SIG-M5 (cell line): ENCODE measurements around the gene NIP7.
"Not testable (repeated sequence)": the region's sequence is repeated elsewhere in the genome, so short reads cannot be mapped to it uniquely, and the experiment has no call there.

Source experiments
- DNase-seq: peaks from one replicate; lab custom pipeline; 2025; lab: John Stamatoyannopoulos, UW

Gene NIP7

DNA sequence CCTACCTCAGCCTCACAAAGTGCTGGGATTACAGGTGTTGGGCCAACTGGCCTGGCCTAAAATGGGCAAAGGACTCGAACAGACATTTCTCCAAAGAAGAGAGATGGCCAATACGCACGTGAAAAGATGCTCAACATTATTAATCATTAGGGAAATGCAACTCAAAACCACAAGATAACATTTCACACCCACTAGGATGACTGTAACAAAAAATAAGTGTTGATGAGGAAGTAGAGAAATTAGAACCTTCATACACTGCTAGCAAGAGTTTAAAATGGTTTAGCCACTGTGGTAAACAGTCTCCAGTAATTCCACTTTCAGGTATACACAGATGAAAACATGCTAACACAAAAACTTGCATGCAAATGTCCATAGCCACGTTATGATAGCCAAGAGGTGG, 6.4 kb downstream of the NIP7 start:
- no peak for DNase-seq

DNA sequence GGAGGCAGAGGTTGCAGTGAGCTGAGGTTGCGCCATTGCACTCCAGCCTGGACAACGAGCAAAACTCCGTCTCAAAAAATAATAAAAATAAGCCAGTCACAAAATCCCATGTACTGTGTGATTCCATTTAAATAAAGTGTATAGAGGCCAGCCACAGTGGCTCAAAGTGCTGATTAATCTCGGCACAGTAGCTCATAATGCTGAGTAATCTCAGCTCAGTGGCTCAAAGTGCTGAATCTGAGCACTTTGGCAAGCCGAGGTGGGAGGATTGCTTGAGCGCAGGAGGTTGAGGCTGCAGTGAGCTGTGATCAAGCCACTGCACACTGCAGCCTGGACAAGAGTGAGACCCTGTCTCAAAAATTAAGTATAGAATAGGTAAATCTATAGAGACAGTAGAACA, 7.1 kb downstream of the NIP7 start:
- DNase-seq = no peak

DNA sequence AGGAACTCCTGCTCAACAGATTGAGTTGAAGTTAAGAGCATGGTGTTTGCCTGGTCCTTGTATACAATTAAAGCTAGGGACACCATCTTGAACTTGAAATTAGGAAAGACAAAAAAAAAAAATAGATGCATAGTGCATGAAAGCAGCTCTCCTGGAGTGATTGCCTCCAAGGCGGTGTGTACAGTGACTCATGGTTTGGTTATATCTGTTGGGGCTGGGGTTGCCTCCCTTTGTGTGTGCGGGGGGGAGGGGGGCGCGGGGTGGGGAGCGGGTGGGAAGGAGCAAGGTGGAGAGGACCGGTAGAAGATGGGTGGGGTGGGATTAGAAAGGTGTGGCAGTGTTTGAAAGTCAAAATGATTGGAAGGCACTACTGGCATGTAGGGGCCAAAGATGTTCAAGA, 8.7 kb downstream of the NIP7 start:
- no peak for DNase-seq

DNA sequence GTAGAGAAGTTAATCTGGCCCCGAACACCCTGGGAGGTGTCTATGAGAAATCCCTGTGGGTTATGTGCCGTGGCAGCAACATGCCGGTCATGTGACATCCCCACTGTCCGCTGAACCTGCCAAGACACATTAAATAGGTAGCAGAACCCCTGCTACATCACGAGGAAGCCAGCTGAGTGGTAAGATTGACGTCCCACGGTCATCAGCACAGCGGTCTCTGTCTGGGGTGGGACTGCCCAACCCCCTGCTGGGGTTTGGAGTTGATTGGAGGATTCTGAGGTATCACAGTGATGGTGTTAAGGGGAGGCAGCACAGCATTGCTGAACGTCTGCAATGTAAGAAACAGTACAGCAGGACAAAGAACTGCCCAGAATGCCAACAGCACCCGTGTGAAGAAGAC, 10.0 kb downstream of the NIP7 start:
- no peak for DNase-seq

DNA sequence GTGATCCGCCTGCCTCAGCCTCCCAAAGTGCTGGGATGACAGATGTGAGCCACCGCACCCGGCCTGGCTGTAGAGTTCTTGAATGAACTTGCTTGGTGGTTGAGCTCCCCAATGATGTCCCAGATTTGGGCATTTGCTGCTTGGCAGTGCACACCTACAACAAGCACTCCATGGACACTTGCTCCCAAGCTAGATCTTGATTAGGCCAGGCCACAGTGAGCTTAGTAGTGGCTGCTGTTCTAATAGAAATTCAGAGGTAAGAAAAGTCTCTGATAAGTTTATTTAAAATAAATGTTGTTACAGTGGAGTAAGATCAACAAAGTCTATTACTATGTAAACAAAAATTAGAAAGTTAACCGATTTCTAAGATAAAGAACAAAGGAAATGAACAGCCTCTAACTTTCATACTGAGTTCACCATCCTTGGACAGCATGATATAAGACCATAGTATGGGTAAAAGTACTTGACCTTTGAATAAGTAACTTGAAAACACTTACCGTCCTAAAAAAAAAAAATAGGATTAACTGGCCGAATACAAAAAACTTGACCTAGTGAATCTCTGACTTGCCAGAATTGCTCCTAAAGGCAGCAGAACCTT, 11.1 kb downstream of the NIP7 start:
- no peak for DNase-seq

DNA sequence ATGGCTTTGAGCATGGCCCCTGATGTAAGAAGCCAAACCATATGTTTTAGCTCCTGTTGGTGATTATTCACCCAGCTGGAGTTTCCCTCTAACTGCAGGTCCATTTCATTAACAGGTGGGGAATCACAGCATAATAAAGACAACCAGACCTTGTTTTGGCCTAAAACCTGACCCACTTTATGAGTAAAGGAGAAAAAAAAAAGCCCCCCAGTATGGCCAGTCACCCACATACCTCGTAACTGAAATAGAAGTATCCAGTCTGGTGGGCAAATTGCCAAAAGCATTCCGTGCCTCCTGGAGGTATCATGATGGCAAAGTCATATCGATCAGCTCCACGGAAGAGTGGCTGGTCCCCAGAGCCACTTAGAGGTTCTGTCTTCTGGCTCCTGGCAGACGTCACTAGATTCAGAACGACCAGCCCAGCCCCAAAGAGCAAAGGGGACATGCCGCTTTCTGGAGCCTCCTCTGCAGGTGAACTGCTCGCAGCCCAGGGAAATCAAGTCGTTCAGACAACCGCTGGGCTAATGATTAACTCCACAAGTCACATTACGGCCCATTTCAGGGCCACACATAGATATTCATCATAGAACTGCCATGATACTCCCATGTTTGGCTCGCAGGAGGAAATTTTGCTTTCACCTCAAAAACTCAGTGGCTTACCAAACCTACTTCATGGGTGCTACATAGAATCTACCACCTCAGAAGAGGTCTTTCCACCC, 11.9 kb downstream of the NIP7 start, which contains the start of gene TMED6:
Gene TMED6, minus strand, starts transcription at position 478 of the 719 bp plus-strand sequence. Its CDS starts 33 bp downstream, at position 445.
- DNase-seq = no peak

DNA sequence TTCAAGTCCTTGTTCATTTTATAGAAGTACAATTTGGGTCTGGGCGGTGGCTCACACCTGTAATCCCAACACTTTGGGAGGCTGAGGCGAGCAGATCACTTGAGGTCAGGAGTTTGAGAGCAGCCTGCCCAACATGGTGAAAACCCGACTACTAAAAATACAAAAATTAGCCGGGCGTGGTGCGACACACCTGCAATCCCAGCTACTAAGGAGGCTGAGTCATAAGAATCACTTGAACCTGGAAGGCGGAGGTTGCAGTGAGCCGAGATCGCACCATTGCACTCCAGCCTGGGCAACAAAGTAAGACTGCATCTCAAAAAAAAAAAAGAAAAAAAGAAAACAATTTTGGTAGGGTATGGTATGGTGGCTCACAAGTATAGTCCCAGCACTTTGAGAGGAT, 20.5 kb downstream of the NIP7 start:
- DNase-seq = not testable (repeated sequence)

DNA sequence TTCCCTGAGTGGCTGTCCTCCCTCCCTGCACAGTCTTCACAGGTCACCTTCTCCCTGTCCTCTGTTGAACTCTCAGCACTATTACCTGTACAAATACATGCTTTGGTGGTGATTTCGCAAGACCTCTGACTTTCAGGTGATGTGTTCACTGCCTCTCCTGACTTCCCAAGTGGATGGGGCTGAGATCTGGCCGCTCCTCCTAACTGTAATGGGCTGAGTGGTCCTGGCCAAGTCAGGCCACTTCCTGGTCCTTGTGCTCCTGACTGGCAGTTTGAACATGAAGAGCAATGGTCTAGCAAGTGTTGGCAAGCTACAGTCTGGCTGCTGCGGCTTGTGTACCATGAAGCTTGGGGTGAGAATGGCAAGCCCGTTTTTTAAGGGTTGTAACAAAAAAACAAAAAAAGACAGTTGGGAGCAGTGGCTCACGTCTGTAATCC, 23.7 kb downstream of the NIP7 start:
- DNase-seq = no peak

DNA sequence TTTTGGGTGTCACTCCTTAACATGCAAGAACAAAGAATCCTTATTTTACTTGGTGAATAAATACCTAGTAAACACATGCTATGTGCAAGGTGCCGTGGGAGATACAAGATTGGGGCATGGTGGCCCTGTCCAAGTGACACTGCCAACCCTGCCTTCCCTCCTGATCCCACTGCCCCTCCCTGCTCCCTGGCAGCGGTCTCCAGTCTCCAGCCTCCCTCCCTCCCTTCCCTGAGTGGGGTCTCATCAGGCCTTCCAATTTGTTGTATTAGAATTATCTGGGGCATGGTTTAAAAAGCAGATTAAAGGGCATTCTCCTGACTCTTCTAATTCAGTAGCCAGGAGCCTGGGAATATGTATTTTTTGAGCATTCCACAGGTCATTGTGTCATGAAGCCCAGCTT, 24.5 kb downstream of the NIP7 start:
- DNase-seq = no peak

DNA sequence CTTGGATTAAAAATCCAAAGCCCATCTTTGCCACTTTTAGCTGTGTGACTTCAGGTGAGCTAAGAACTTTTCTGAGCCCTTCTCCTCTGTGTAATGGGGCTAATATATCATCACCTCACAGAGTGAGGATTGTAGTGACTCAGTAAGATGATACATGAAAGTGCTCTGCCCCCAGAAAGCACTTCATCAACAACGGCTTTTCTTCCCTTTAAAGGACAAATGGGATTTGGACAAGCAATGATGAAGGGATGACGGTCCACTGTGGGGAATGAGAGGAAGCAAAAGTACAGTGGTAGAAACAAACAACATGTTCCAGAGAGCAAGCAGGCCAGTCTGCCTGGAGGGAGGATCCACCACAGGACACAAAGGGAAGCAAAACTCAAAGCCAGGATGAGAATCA, 26.3 kb downstream of the NIP7 start:
- DNase-seq = no peak

DNA sequence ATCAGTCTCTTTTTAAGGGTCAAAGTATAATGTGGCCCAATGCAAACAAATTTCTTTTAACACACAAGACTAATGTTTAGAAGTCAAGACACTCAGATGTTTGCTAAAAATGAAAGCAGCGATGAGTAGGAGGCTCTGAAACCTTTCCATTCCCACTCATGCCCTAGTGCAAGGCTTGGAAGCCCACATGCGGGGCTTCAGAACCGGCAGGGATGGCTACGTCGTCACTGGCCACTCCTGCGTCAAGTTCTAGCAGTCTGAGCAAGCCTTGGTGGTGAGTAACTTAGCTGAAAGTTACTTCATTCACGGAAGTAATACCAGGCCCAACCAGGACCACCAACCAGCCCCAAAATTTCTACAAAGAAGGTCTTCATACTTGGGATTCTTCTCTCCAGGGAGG, 26.9 kb downstream of the NIP7 start:
- DNase-seq = no peak

DNA sequence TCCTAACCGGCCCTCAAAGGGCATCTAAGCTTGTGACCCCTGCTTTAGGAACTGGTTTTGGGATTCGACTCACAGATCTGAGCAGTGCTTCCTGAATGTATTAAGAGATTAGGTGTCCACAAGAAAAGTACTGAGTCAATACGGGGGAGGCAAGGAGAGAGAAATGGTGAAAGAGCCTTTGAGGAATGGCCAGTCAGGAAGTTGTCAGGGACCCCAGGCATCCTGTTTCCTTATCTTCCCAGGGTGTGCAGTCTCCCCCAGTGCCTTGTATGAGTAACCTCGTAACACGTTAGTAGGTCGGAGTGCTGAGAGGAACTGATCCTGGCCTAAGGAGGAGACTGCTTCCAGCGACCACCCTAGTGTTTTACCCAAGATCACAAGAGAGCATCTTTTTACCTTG, 28.4 kb downstream of the NIP7 start:
- no peak for DNase-seq

DNA sequence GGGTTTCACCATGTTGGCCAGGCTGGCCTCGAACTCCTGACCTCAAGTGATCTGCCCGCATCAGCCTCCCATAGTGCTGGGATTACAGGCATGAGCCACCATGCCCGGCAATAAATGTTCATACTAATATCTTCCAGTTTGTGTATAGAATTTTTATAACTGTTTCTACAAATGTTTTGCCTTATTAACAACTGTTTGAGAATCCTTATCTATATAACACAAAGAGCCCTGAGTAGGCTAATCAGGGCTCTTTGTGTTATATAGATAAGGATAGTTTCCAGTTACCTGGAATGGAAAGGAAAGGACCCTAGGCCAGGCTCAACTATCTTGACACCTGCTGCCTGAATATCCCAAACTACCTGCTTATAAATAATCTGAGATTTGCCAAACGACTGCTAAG, 29.3 kb downstream of the NIP7 start:
- DNase-seq = no peak

DNA sequence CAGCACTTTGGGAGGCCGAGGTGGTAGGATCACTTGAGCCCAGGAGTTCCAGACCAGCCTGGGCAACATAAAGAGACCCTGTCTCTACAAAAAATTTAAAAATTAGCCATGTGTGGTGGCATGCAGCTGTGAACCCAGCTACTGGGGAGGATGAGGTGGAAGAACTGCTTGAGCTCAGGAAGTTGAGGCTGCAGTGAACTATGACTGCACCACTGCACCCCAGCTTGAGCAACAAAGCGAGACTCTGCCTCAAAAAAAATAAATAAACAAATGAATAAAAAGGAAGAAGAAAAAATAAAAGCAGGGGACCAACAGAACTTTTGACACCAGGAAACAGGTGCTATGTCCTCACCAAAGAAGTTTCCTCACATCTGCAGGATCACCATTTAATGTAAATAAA, 32.0 kb downstream of the NIP7 start:
- DNase-seq = no peak

DNA sequence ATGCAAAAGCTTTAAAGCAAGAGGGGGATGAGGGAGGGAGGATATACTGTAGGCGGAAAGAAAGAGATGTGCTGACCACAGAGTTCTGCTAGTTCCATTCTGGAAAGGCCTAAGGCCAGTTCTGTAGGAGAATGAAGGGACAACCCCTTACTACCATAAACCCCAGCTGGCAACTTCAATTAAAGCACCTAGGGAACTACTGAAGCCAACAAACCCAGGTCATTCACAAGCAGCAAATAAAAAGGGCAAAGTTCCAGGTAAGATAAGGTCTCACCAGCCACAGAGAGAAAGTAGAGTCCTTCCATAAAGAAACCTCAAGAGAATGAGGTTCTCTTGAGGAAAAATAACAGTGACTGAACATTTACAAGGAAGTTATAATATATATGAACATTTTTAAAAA, 33.4 kb downstream of the NIP7 start:
- no peak for DNase-seq

DNA sequence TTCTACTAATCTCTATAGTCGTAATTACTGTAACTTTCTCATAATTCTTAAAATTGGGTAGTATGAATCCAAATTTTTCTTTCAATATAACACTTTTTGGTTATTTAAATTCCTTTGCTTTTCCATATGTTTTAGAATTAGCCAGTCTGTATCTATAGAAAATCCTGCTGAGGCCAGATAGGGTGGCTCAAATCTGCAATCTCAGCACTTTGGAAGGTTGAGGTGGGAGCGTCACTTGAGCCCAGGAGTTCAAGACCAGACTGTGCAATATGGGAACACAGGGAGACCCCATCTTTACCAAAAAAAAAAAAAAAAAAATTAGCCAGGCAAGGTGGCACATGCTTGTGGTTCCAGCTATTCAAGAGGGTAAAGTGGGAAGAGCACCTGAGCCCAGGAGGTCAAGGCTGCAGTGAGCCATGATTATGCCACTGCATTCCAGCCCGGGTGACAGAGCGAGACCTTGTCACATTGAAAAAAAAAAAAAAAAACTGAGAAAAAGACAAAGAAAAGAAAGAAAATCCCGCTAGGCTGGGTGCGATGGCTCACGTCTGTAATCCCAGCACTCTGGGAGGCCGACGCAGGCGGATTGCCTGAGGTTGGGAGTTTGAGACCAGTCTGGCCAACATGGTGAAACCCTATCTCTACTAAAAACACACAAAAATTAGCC, 37.0 kb downstream of the NIP7 start:
- DNase-seq = no peak

DNA sequence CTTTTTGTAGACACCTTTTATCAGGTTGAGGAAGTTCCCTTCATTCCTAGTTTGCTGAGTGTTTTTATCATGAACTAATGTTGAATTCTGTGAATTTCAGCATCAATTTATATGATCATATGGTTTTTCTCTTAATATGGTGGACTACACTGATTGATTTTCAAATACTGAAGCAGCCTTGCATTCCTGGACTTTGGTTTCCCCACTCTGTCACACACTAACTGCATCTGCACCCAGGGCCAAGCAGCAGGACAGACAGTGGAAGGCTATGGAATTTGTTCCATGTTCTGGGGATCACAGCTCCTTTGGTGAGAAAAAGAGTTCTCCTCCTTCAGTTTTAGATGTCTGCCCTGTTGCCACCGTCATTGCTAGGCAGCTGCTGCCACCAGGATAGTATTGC, 38.5 kb downstream of the NIP7 start:
- DNase-seq = no peak

DNA sequence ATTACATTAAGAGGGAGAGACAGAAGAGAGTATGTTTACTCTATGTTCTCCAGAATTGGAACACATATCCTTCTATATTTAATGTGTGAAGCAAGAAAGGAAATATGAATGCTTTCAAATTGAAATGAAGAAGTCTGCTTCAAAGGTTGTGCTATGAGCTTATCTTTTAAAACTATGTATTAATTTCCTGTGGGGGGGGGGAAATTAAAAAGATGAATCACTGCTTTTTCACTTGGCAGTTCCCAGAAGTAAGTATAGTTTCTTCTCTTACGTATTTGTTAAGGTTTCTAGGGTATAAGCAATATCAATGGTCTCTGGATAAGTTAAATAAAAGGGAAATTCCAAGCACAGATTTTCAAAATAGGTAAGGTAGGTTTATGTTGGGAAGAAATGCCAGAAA, 39.2 kb downstream of the NIP7 start:
- DNase-seq = no peak

DNA sequence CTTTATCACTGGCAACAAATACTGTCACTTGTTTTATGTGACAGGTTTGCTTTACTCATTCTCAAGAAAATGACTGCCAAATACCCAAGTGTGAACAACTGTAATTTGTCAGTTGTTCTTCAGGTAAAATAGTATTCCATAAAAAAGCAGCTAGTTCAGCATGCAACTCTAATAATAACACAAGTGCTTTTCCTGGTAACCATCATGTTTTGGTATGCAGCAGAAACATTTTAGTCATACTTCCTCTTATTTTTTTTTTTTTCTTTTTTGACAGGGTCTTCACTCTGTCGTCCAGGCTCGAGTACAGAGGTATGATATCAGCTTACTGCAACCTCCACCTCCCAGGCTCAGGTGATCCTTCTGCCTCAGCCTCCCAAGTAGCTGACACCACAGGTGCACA, 41.7 kb downstream of the NIP7 start:
- DNase-seq = no peak

DNA sequence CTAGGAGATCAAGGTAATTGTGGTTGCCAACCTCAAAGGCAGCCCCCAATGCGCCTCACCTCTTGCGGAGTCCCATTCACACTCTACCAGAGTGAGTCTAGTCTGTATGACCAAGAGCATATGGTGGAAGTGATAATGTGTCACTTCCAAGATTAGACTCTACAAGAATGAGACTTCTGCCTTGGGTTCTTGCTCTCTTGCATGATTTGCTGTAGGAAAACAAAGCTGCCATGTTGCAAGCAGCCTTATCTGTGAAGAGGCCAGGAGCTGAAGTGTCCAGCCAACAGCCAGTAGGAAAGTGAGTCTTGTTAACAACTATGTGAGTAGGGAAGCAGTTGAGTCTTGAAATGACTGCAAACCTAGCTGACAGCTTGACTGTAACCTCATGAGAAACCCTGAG, 42.8 kb downstream of the NIP7 start:
- no peak for DNase-seq

DNA sequence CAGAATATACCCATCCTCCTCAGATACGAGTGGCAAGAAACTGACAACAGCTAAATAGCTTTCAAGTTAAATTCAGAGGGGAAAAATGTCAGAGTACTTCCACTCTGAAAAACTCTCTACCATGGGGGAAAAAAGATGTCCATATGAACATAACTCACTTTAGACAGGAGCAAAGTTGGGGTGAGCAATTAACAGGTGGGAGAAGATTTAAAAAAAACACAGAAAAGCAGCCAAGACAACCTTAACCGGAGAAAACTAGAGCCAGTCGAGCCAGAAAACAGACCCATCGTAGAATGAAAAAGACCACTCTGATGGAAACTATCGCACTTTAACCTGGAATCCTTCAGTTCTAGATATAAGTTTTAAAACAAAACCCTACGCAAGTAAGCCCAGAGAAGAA, 45.4 kb downstream of the NIP7 start:
- DNase-seq = no peak

DNA sequence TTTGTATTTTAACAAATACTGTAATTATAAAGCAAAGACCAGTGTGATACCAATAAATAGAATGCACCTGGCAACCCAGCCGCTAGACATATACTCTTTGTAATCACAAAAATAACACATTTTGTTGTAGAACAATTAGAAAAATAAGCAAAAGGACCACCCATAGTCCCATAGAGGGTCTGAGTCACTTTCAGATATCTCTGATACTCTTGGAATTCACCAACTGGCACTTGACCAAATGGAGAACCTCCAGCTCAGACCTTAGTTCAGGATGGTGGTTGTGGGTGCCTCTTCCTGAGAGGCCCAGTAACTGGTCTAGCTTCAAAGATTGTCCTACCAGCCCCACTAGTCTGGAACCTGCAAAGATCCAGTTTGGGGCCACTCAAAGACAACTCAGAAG, 47.0 kb downstream of the NIP7 start:
- no peak for DNase-seq
